IPS DF 4.7 (cell line): ENCODE results near the gene AIG1.
"Not testable (repeated sequence)": the region's sequence is repeated elsewhere in the genome, so short reads cannot be mapped to it uniquely, and the experiment has no call there.

Experiments
- DNase-seq: peaks from one replicate; pipeline ENCODE4 v3.0.0-alpha.2; 2013; ENCODE audit warnings: low spot score; ENCODE audit errors: extremely low read depth

The AIG1 gene

GRCh38 chr6:143055891-143056290, 4.8 kb upstream of the AIG1 start:
- no peak for DNase-seq

DNA sequence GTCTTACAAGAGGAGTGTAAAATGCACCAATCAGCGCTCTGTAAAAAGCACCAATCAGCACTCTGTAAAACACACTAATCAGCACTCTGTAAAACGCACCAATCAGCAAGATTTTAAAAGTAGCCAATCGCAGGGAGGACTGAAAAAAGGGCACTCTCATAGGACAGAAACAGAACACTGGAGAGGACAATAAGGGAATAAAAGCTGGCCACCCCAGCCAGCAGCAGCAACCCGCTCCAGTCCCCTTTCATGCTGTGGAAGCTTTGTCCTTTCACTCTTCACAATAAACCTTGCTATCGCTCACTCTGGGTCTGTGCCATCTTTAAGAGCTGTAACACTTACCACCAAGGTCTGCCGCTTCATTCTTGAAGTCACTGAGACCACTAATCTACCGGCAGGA, 1.7 kb upstream of the AIG1 start:
- DNase-seq, result no peak

- DNase-seq, result no peak
Observed at GRCh38 chr6:143059663-143060353, 881 bp upstream of the AIG1 start.

- no peak for DNase-seq
Observed at GRCh38 chr6:143060354-143060805, 309 bp upstream of the AIG1 start.

DNA sequence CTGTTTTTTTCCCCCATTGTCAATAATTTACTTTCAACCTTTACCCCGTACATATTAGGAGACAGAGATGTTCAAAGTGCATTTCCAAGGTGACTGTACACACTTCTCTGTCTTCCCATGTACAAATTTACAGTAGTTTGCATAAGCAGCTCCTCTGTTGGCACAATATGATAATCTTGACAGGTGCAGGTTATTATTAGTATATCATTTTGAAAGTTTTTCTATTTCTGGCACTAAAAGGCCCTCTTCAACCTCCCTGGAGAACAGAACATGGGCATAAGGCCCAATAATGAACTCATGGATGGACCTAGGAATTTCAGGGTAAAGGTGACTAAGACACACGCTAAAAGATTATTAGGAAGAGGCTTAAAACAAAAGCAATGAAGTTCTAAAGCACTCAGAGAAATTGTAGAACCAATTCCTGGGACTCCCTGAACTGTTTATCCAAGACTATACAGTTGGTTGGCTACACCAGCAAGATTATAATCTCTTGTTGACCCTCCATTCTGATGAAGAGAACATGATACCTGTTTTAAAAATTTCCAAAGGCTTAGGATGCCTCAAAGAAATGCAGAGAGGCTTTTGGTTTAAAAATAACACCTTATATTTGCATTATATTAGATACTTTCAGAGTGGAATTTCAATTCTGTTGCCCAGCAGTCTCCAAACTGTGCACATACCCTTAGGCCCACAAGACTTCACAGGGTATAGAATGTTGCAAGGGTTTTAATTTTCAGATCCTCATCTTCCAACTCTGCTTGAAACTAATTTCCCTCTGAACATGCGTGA, 1.1 kb downstream of the AIG1 start:
- DNase-seq, result no peak

GRCh38 chr6:143062551-143062950, 1.9 kb downstream of the AIG1 start:
- DNase-seq, result no peak

DNA sequence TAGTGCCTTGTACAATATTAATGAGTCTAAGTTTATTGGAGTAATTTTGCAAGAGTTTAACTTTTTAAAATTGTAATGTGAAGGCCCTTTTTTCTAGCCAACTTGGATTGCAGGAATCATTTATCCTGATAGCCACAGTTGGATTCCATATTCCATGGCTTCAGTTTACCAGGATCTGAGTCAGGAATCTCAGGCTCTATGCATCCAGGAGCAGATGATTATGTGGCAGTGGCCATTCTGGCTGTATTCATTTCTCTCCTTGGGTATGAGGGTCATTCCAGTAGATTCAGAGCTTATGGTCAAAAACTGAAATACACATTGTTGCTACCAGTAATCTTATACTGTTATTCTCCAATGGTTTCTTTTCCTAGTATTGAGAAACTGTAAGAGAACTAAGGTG, 2.9 kb downstream of the AIG1 start:
- DNase-seq, result no peak

DNA sequence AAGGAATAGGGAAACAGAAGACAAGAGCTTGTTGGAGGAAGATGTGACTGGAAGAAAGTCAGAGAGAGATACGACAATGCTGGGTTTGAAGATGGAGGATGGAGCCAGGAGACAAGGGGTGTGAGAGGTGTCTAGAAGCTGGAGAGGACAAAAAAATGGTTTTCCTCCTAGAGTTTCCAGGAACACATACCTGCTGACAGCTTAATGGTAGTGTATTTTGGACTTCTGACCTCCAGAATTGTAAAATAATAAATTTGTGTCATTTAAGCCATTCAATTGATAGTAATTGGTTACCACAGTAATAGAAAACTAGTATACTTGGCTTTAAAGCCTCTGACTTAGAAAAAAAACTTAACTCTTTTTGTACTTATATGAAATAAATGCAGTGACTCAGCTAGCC, 3.6 kb downstream of the AIG1 start:
- DNase-seq, result no peak

GRCh38 chr6:143064951-143065683, 4.4 kb downstream of the AIG1 start:
- no peak for DNase-seq

DNA sequence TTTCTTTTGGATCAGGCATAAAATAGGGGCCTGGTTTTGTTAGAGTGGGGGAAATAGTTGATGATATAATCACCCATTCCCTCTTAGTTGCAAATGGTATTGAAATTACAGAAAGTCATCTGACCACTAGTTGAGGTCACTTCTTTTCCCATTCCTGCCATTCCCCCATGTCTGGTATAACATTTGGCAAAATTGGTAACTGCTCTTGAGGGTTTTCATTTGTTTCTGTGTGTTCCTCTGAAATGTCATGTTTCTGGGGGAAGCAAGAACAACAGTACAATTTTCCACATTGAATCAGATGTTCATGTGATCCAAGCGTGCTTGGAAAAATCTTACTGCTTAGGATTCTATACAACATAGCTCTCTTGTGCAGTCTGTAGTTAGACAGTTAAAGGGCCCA, 7.3 kb downstream of the AIG1 start:
- DNase-seq, result no peak

DNA sequence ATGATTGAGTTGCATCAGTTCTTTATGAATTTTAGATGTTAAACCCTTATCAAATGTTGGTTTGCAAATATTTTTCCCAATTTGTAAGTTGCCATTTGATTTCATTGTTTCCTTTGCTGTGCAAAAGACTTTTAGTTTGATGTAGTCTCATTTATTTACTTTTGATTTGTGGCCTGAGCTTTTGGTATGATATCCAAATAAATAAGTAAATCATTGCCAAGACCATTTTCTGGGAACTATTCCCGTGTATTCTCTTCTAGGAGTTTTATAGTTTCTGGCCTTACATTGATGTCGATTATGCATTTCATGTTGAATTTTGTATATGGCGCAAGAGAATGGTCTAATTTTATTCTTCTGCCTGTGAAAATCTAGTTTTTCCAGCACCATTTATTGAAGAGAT, 13.4 kb downstream of the AIG1 start:
- DNase-seq, result no peak

GRCh38 chr6:143074670-143075318, 14.1 kb downstream of the AIG1 start:
- DNase-seq, result no peak

DNA sequence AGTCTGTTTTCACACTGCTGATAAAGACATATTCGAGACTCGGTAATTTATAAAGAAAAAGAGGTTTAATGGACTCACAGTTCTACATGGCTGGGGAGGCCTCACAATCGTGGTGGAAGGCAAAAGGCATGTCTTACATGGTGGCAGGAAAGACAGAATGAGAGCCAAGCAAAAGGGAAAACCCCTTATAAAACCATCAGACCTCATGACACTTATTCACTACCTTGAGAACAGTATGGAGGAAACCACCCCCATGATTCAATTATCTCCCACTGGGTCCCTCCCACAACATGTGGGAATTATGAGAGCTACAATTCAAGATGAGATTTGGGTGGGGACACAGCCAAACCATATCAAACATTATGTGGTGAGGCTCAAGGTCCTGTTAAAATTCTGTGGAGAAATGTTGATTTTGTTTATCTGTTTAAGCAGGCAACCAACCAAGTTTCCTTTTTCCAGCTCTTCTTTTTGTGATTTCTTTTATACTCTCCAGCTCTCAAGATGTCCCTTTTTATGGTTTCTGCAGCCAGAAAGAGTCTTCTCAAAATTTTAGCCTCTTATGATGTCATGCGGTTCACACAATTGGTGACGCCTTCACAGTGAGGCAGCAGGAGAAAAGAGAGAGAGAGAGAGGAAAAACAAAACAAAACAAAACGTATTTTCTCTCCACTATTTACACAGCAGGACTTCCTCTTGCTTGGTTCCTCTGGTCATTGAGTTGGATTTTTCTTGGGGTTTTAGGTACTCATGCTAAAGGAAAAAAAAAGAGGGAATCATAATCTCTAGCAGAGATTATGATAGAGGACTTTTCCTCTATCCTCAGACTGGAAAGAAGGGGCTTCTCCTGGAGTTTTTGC, 18.0 kb downstream of the AIG1 start:
- no peak for DNase-seq

GRCh38 chr6:143079325-143079640, 18.6 kb downstream of the AIG1 start:
- DNase-seq, result no peak

DNA sequence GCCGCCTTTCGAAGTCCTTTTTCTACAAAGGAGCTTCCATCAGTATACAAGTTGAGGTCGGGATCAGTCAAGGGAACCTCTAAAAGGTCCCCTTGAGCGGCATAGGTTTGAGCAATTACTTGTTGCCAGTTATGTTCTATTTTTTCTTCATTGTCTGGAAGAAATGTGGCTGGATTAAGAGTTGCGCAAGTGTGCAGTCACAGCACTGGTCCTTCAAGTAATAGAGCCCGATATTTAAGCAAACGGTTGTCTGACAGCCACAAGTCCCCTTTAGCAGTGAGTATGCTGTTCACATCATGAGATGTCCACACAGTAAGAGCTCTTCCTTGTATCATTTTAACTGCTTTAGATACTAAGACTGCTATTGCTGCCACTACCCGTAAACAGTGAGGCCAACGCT, 21.6 kb downstream of the AIG1 start:
- DNase-seq, result not testable (repeated sequence)

DNA sequence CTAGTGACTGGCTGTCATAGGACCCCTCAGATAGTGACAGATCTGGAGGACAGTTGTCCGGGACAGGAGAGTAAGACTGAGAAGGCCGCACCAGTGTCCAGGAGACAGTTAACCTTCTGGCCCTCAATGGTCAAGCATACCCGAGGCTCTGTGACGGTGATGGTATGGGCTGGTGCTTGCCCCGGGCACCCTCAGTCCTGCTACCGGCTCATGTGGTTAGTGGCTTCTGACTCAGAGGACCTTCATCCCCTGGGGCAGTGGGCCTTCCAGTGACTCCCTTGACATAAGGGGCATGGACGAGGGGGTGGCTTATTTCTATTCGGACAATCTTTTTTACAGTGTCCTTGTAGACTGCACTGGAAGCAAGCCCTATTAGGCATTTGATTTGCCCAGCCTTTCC, 23.3 kb downstream of the AIG1 start:
- not testable (repeated sequence) for DNase-seq

- DNase-seq, result not testable (repeated sequence)
Observed at GRCh38 chr6:143087335-143087734, 26.6 kb downstream of the AIG1 start.

DNA sequence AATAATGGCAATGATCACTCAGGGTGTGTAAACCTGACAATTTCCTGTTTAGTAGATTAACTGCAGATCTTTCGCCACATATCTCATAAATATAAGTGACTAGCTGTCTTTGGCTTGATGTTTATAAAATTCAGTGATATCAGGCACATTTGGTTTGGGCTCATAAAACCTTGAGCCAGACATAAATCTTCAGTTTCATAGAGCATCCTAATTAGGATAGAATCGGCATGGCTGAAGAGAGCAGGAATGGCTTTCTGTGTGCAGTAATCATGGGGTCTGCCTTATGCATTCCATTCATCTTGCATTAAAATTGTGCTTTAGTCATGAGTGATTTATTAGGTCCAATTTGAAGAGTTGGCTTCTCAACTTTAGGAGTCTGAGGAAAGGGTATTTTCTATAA, 27.2 kb downstream of the AIG1 start:
- no peak for DNase-seq

GRCh38 chr6:143090314-143091044, 29.8 kb downstream of the AIG1 start:
- DNase-seq, result no peak

GRCh38 chr6:143092768-143093167, 32.1 kb downstream of the AIG1 start:
- no peak for DNase-seq
